Cardiac muscle cell (in vitro differentiated cells and primary cell): ENCODE measurements around the gene TMEM183A. TPM values are rescaled to one million over a fixed set of nuclear protein-coding genes. Genes with fewer than 3 reads are reported as not detected.
"Not testable (repeated sequence)": the region's sequence is repeated elsewhere in the genome, so short reads cannot be mapped to it uniquely, and the experiment has no call there.

Experiments
- DNase-seq, 2 donors: peaks; one replicate each; pipeline versions ENCODE4 v3.0.0 to v3.0.0-alpha.2; 2010 to 2017; ENCODE audit warnings: low read depth in 1 of 2, low spot score in 1 of 2
- H3K27ac ChIP-seq: fragments of 200-600 bp; sonication (generic); 2 replicates; pipeline ENCODE4 v1.5.1; 2016
- H3K27me3 ChIP-seq: fragments of 200-600 bp; sonication (generic); 2 replicates; pipeline ENCODE4 v1.6.0; 2016; ENCODE audit warnings: control low read depth
- H3K36me3 ChIP-seq: fragments of 200-600 bp; sonication (generic); 2 replicates; pipeline ENCODE4 v1.5.1; 2016; ENCODE audit warnings: control low read depth
- H3K4me1 ChIP-seq: fragments of 200-600 bp; sonication (generic); 2 replicates; pipeline ENCODE4 v1.8.1; 2017; ENCODE audit warnings: low read depth, mild to moderate bottlenecking, mixed run types
- H3K4me3 ChIP-seq: fragments of 200-600 bp; sonication (generic); 2 replicates; pipeline ENCODE4 v1.5.1; 2016; ENCODE audit warnings: mild to moderate bottlenecking
- H3K9me3 ChIP-seq: fragments of 200-600 bp; sonication (generic); 2 replicates; pipeline ENCODE4 v1.5.1; 2017; ENCODE audit warnings: low read depth, mild to moderate bottlenecking, control low read depth
- polyA plus RNA-seq: library from polyadenylated mRNA; unstranded; fragments of >200 nt; fragmentation: Nextera tagmentation; extraction: Ambion mirVana; gene quantifications from 2 replicates; pipeline ENCODE4 v1.2.1, GENCODE V29; 2016
- total RNA-seq: library from RNA; depleted of rRNA; stranded (reverse); fragments of >200 nt; gene quantifications from 2 replicates; pipeline ENCODE4 v1.2.3, GENCODE V29; 2016
- TF ChIP-seq, protein P1 (sequence below): IDR thresholded peaks from 2 replicates; pipeline ENCODE4 v1.5.1; 2012; ENCODE audit warnings: low read depth, mild to moderate bottlenecking, low read length

Gene TMEM183A
- total and polyA plus RNA-seq, 2 experiments from 2014 or later, result 67.1 to 99.7 TPM

- Histone ChIP-seq H3K4me1 (peaks cover 5% of the 10 kb centered on the region), H3K4me3 (no peak overlapping the region), H3K27ac (no peak overlapping the region), H3K9me3 (no peaks in the 10 kb centered on the region), H3K27me3 (peaks cover 9% of the 10 kb centered on the region), H3K36me3 (no peaks in the 10 kb centered on the region)
- no peak for DNase-seq
- TF ChIP-seq, protein P1, sequence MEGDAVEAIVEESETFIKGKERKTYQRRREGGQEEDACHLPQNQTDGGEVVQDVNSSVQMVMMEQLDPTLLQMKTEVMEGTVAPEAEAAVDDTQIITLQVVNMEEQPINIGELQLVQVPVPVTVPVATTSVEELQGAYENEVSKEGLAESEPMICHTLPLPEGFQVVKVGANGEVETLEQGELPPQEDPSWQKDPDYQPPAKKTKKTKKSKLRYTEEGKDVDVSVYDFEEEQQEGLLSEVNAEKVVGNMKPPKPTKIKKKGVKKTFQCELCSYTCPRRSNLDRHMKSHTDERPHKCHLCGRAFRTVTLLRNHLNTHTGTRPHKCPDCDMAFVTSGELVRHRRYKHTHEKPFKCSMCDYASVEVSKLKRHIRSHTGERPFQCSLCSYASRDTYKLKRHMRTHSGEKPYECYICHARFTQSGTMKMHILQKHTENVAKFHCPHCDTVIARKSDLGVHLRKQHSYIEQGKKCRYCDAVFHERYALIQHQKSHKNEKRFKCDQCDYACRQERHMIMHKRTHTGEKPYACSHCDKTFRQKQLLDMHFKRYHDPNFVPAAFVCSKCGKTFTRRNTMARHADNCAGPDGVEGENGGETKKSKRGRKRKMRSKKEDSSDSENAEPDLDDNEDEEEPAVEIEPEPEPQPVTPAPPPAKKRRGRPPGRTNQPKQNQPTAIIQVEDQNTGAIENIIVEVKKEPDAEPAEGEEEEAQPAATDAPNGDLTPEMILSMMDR, result no peak
Observed at GRCh38 chr1:202981939-202982338, 25.2 kb upstream of the TMEM183A start.

GRCh38 chr1:202982715-202983430 lies 24.3 kb upstream of the TMEM183A start:
- Histone ChIP-seq H3K36me3 (no peaks in the 10 kb centered on the region), H3K27me3 (no peaks in the 10 kb centered on the region), H3K27ac (no peak overlapping the region), H3K4me3 (no peak overlapping the region), H3K9me3 (no peaks in the 10 kb centered on the region), H3K4me1 (peaks cover 5% of the 10 kb centered on the region)
- no peak for DNase-seq
- TF ChIP-seq, protein P1, result no peak

DNA sequence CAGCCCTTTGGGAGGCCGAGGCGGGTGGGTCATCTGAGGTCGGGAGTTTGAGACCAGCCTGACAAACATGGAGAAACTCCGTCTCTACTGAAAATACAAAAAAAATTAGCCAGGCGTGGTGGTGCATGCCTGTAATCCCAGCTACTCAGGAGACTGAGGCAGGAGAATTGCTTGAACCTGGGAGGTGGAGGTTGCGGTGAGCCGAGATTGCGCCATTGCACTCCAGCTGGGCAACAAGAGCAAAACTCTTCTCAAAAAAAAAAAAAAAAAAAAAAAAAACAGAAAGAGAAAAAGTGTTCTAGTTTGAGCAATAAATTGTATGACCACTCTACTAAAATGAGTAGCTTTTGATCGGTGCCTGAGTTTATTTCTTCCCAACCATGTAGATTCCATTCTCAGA lies 21.1 kb upstream of the TMEM183A start:
- H3K4me1 ChIP-seq, H3K27me3 ChIP-seq, H3K27ac ChIP-seq, H3K4me3 ChIP-seq, DNase-seq, H3K36me3 ChIP-seq, H3K9me3 ChIP-seq: not testable (repeated sequence)

- Histone ChIP-seq H3K27ac (no peak overlapping the region), H3K4me1 (peaks cover 5% of the 10 kb centered on the region), H3K27me3 (peaks cover 10% of the 10 kb centered on the region), H3K36me3 (no peaks in the 10 kb centered on the region), H3K4me3 (no peak overlapping the region), H3K9me3 (no peaks in the 10 kb centered on the region)
- DNase-seq, result no peak
- TF ChIP-seq, protein P1, result no peak
Observed at GRCh38 chr1:202987255-202987654, 19.9 kb upstream of the TMEM183A start.

DNA sequence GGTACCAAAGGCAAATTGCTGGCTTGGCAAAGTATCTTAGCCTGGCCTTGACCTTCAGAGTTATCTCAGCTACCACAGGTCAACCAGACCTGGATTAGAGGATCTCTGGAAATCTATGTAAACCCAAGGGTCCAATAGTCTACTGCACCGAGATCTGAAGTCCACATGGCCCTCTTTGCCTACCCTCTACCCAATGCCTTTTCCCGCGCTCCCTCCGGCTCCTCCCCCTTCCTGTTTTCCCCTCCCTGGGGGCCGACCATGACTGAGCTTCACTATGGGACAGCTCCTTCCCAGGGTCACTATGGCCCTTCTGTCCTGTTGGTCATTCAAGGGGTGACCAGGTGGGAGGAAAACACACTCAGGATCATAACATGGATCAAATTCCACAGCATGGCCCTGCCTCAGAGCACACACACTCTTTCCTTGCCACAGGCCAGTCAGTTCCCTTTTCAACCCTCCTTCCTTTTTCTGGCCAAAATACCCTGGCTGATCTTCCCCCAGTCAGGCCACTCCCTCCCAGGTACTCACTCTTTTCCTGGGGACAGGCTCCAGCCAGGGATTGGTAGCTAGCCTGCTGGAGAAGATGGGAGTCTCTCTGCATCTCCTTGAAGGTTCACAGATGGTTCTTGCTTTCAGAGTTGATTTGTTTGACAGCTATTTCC lies 19.1 kb upstream of the TMEM183A start:
- no peak overlapping the region for H3K27ac ChIP-seq
- no peaks in the 10 kb centered on the region for H3K36me3 ChIP-seq
- H3K4me1 ChIP-seq, result peaks cover 5% of the 10 kb centered on the region
- no peak overlapping the region for H3K4me3 ChIP-seq
- no peaks in the 10 kb centered on the region for H3K9me3 ChIP-seq
- H3K27me3 ChIP-seq, result peaks cover 12% of the 10 kb centered on the region
- TF ChIP-seq, protein P1, result no peak
- DNase-seq, result no peak

- peaks cover 5% of the 10 kb centered on the region for H3K4me1 ChIP-seq
- no peaks in the 10 kb centered on the region for H3K9me3 ChIP-seq
Observed at GRCh38 chr1:202989879-202990278, 17.3 kb upstream of the TMEM183A start.

More at GRCh38 chr1:202989879-202990278, 17.3 kb upstream of the TMEM183A start:
- DNase-seq, result no peak
- TF ChIP-seq, protein P1, result no peak
- H3K4me3 ChIP-seq, result no peak overlapping the region
- H3K27me3 ChIP-seq, result peaks cover 12% of the 10 kb centered on the region
- H3K27ac ChIP-seq, result no peak overlapping the region
- no peaks in the 10 kb centered on the region for H3K36me3 ChIP-seq
